ENCODE data around the gene MRGPRX3. TPM values are rescaled to one million over a fixed set of nuclear protein-coding genes. Genes with fewer than 3 reads are reported as not detected.
A peak's percentile ranks its signal among the peaks of the same experiment; 100 is the strongest.

The MRGPRX3 gene
- total and polyA plus RNA-seq, 9 donors, result not detected

- no peak for DNase-seq
- Histone ChIP-seq H3K27me3 (ENCODE audit: control insufficient read depth, insufficient read depth, low read length) (no peaks in the 10 kb centered on the region), H3K36me3 (ENCODE audit: control insufficient read depth, insufficient read depth, low read length) (no peaks in the 10 kb centered on the region), H3K9me3 (replicated peaks; ENCODE audit: control insufficient read depth, low read depth, low read length) (no peaks in the 10 kb centered on the region), H3K4me3 (ENCODE audit: low read length) (no peak overlapping the region), H3K4me1 (ENCODE audit: control insufficient read depth, insufficient read depth, low read length) (no peaks in the 10 kb centered on the region), H3K27ac (ENCODE audit: low read length) (no peak overlapping the region)
- 56% methylated on average over 3 of the region's 3 CpGs for WGBS (ENCODE audit: insufficient coverage)
These were observed 13.5 kb downstream of the MRGPRX3 start for GRCh38 chr11:18145837-18146236.

GRCh38 chr11:18151581-18151980, 19.2 kb downstream of the MRGPRX3 start:
- Histone ChIP-seq H3K27ac (ENCODE audit: low read length) (no peak overlapping the region), H3K4me3 (ENCODE audit: low read length) (no peak overlapping the region), H3K4me1 (ENCODE audit: control insufficient read depth, insufficient read depth, low read length) (no peaks in the 10 kb centered on the region), H3K27me3 (ENCODE audit: control insufficient read depth, insufficient read depth, low read length) (peaks cover 3% of the 10 kb centered on the region), H3K9me3 (replicated peaks; ENCODE audit: control insufficient read depth, low read depth, low read length) (no peaks in the 10 kb centered on the region), H3K36me3 (ENCODE audit: control insufficient read depth, insufficient read depth, low read length) (no peaks in the 10 kb centered on the region)
- no peak for DNase-seq
- 57% methylated on average over 2 of the region's 3 CpGs for WGBS (ENCODE audit: insufficient coverage)

DNA sequence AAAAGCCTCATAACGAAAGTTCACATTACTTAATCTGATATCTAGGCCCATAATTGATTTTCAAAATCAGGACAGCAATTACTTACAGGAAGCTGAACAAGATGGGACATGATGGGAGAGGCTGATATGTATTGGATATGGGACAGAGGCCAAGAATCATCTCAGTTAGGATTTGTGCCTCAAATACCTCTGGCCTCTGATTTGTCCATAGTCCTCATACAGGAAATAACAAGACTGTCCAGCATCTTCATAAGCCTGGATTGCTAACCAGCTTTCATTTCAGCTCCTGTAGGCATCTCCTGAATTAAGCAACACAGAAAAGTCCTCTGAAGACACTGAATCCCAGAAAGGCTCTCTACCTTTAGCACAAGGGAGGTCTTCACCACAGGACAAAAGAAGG, 36.0 kb downstream of the MRGPRX3 start:
- H3K9me3 ChIP-seq (replicated peaks; ENCODE audit: control insufficient read depth, low read depth, low read length), result no peaks in the 10 kb centered on the region
- no peaks in the 10 kb centered on the region for H3K36me3 ChIP-seq (ENCODE audit: control insufficient read depth, insufficient read depth, low read length)
- no peak for DNase-seq
- no peaks in the 10 kb centered on the region for H3K27me3 ChIP-seq (ENCODE audit: control insufficient read depth, insufficient read depth, low read length)
- no peak overlapping the region for H3K27ac ChIP-seq (ENCODE audit: low read length)
- WGBS (ENCODE audit: insufficient coverage), result no CpG with 5 or more reads among the region's 1 CpG
- H3K4me1 ChIP-seq (ENCODE audit: control insufficient read depth, insufficient read depth, low read length), result no peaks in the 10 kb centered on the region
- no peak overlapping the region for H3K4me3 ChIP-seq (ENCODE audit: low read length)

DNA sequence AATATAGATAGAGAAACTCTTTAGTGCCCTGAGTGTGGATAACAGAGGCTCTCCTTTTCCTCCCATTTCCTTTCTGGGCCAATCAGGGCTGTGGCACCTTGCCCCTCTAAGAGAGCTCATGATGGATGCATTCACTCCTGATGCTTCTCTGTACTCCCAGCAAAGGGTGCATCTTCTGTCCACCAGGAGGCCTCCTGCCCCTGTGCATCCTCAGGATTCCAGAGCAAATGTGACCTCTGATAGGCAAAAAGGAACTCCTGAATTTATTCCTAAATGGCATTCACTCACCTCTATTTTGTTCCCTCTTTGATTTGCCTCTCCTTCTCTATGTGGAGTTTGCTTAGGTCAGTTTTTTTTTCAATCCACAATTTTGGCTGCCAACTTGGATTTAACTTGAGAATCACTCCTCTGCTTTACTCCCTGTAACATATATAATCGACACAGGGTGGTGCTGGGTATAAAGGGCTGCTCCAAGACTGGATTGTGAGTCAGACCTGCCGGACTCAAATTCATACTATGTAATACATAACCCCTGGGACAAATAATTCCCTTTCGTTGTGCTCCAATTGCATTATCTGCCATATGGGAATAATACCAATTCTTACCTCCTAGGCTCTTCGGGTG, 39.1 kb downstream of the MRGPRX3 start:
- peaks cover 2% of the 10 kb centered on the region for H3K27me3 ChIP-seq (ENCODE audit: control insufficient read depth, insufficient read depth, low read length)

DNA sequence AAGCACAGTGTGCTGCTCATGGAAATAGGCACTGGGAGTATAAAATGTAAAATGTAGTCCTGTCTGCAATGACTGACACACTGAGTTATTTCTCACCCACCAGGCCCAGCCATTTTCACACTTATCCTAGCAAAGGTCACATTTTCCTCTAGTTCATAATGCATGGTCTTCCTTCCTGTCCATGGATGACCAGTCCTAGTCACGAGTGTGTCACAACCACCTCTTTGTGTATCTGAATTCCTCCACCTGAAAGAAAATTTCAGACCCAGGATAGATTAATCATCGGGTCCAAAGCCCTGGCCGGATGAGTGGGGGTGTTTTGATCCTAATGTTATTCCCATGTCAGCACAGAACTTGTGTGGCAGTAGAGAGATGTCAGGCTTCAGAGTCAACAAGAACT, 40.3 kb downstream of the MRGPRX3 start, which contains the start of gene MRGPRX4:
MRGPRX4 (plus strand) TSS at position 172 of the 400 bp plus-strand sequence. CDS start 420 bp downstream, outside the sequence.
- no peak within 1 kb of the TSS for H3K27ac ChIP-seq (ENCODE audit: low read length)
- no peak within 1 kb of the TSS for H3K4me3 ChIP-seq (ENCODE audit: low read length)
- H3K27me3 ChIP-seq (ENCODE audit: control insufficient read depth, insufficient read depth, low read length), result peaks cover 2% of the 10 kb centered on the region
- H3K36me3 ChIP-seq (ENCODE audit: control insufficient read depth, insufficient read depth, low read length), result no peaks in the 10 kb centered on the region
- H3K4me1 ChIP-seq (ENCODE audit: control insufficient read depth, insufficient read depth, low read length), result no peaks in the 10 kb centered on the region
- no peaks in the 10 kb centered on the region for H3K9me3 ChIP-seq (replicated peaks; ENCODE audit: control insufficient read depth, low read depth, low read length)
- WGBS (ENCODE audit: insufficient coverage), result no CpG with 5 or more reads among the region's 3 CpGs
- DNase-seq, result no peak

More for the DNA sequence above, 39.1 kb downstream of the MRGPRX3 start:
- Histone ChIP-seq H3K4me1 (ENCODE audit: control insufficient read depth, insufficient read depth, low read length) (no peaks in the 10 kb centered on the region), H3K36me3 (ENCODE audit: control insufficient read depth, insufficient read depth, low read length) (no peaks in the 10 kb centered on the region), H3K27ac (ENCODE audit: low read length) (no peak overlapping the region), H3K4me3 (ENCODE audit: low read length) (no peak overlapping the region), H3K9me3 (replicated peaks; ENCODE audit: control insufficient read depth, low read depth, low read length) (no peaks in the 10 kb centered on the region)
- 51% methylated on average over 3 of the region's 4 CpGs for WGBS (ENCODE audit: insufficient coverage)
- peak; percentile 3 for DNase-seq

- no peak overlapping the region for H3K27ac ChIP-seq (ENCODE audit: low read length)
- DNase-seq, result no peak
These were observed 41.0 kb downstream of the MRGPRX3 start for GRCh38 chr11:18173225-18173866.

More at GRCh38 chr11:18173225-18173866, 41.0 kb downstream of the MRGPRX3 start:
- 81% methylated on average over 28 of the region's 28 CpGs for WGBS (ENCODE audit: insufficient coverage)
- no peaks in the 10 kb centered on the region for H3K4me1 ChIP-seq (ENCODE audit: control insufficient read depth, insufficient read depth, low read length)
- no peak overlapping the region for H3K4me3 ChIP-seq (ENCODE audit: low read length)
- H3K27me3 ChIP-seq (ENCODE audit: control insufficient read depth, insufficient read depth, low read length), result peaks cover 2% of the 10 kb centered on the region
- H3K9me3 ChIP-seq (replicated peaks; ENCODE audit: control insufficient read depth, low read depth, low read length), result no peaks in the 10 kb centered on the region
- no peaks in the 10 kb centered on the region for H3K36me3 ChIP-seq (ENCODE audit: control insufficient read depth, insufficient read depth, low read length)

Other genes with a start within 250 kb of the MRGPRX3 start
- 15.7 TPM for gene SERGEF, start 119.5 kb upstream of the MRGPRX3 start, total RNA-seq
- 10 to 100 TPM in 7 of 8 donors, 1 to 10 TPM in 1; 8.8 to 13.8 (median 11.9) TPM for gene SERGEF, start 119.5 kb upstream of the MRGPRX3 start, polyA plus RNA-seq (ENCODE audit: insufficient read depth in 1 of 8, insufficient read length in 8 of 8, low replicate concordance in 1 of 8)
- 0.13 TPM for gene TPH1, start 86.3 kb upstream of the MRGPRX3 start, total RNA-seq
- gene TPH1, start 86.3 kb upstream of the MRGPRX3 start, polyA plus RNA-seq (ENCODE audit: insufficient read depth in 1 of 8, insufficient read length in 8 of 8, low replicate concordance in 1 of 8), result 1 to 10 TPM in 1 of 8 donors, under 1 TPM in 7; 0.06 to 1.0 (median 0.34) TPM
- 10.3 TPM for gene SAAL1, start 26.5 kb upstream of the MRGPRX3 start, total RNA-seq
- gene SAAL1, start 26.5 kb upstream of the MRGPRX3 start, polyA plus RNA-seq (ENCODE audit: insufficient read depth in 1 of 8, insufficient read length in 8 of 8, low replicate concordance in 1 of 8), result 10 to 100 TPM; 12.4 to 18.8 (median 15.0) TPM
- gene MRGPRX4, start 40.3 kb downstream of the MRGPRX3 start, total RNA-seq, result not detected
- not detected for gene MRGPRX4, start 40.3 kb downstream of the MRGPRX3 start, polyA plus RNA-seq (ENCODE audit: insufficient read depth in 1 of 8, insufficient read length in 8 of 8, low replicate concordance in 1 of 8)
- gene SAA4, start 104.2 kb downstream of the MRGPRX3 start, total RNA-seq, result not detected
- gene SAA4, start 104.2 kb downstream of the MRGPRX3 start, polyA plus RNA-seq (ENCODE audit: insufficient read depth in 1 of 8, insufficient read length in 8 of 8, low replicate concordance in 1 of 8), result under 1 TPM in 1 of 8 donors, not detected in 7; 0.25 TPM
- gene SAA2, start 116.1 kb downstream of the MRGPRX3 start, total RNA-seq, result not detected
- not detected for gene SAA2, start 116.1 kb downstream of the MRGPRX3 start, polyA plus RNA-seq (ENCODE audit: insufficient read depth in 1 of 8, insufficient read length in 8 of 8, low replicate concordance in 1 of 8)
- not detected for gene SAA1, start 133.7 kb downstream of the MRGPRX3 start, total RNA-seq
- not detected for gene SAA1, start 133.7 kb downstream of the MRGPRX3 start, polyA plus RNA-seq (ENCODE audit: insufficient read depth in 1 of 8, insufficient read length in 8 of 8, low replicate concordance in 1 of 8)
- 19.2 TPM for gene HPS5, start 189.6 kb downstream of the MRGPRX3 start, total RNA-seq
- 10 to 100 TPM in 7 of 8 donors, 1 to 10 TPM in 1; 10.0 to 14.6 (median 11.3) TPM for gene HPS5, start 189.6 kb downstream of the MRGPRX3 start, polyA plus RNA-seq (ENCODE audit: insufficient read depth in 1 of 8, insufficient read length in 8 of 8, low replicate concordance in 1 of 8)
- 39.9 TPM for gene GTF2H1, start 190.0 kb downstream of the MRGPRX3 start, total RNA-seq
- 10 to 100 TPM; 30.0 to 39.4 (median 32.9) TPM for gene GTF2H1, start 190.0 kb downstream of the MRGPRX3 start, polyA plus RNA-seq (ENCODE audit: insufficient read depth in 1 of 8, insufficient read length in 8 of 8, low replicate concordance in 1 of 8)